ENCODE results near the gene SNAPIN.

- TF ChIP-seq POLR2AphosphoS5 (IDR thresholded peaks at IDR 0.05; ENCODE audit: low read depth, low read length), result no peak
- TF ChIP-seq CTCF (IDR thresholded peaks at IDR 0.05), result no peak
- no peak for TF ChIP-seq REST (IDR thresholded peaks at IDR 0.05; ENCODE audit: low read depth, low read length)
Observed at GRCh38 chr1:153613406-153613805, 45.1 kb upstream of the SNAPIN start.
